Ovary (tissue), 9 donors: ENCODE data around the gene ZNF793. TPM values are rescaled to one million over a fixed set of nuclear protein-coding genes. Genes with fewer than 3 reads are reported as not detected.

Source experiments
- DNase-seq, 5 donors: peaks; one replicate each; pipeline ENCODE4 v3.0.0-alpha.2; 2019 to 2020
- H3K27ac ChIP-seq, 2 donors: fragments of 200-600 bp; one replicate each; pipeline versions ENCODE4 v1.5.1 to v1.8.0; 2019 to 2022
- H3K27me3 ChIP-seq: fragments of 200-600 bp; one replicate; pipeline ENCODE4 v1.8.0; 2022
- H3K36me3 ChIP-seq: fragments of 200-600 bp; sonication (generic); one replicate; pipeline ENCODE4 v1.5.1; 2019
- H3K4me1 ChIP-seq: one replicate; pipeline ENCODE4 v1.8.1; 2013; ENCODE audit warnings: mild to moderate bottlenecking, moderate library complexity; ENCODE audit not compliant: insufficient read depth
- H3K4me3 ChIP-seq: fragments of 200-600 bp; sonication (generic); one replicate; pipeline ENCODE4 v1.5.1; 2017
- H3K9me3 ChIP-seq, 2 donors: fragments of 200-600 bp in 1 of 2; sonication (generic) in 1 of 2; one replicate each; pipeline versions ENCODE4 v1.5.1 to v1.8.1; 2013 to 2019; ENCODE audit warnings: mild to moderate bottlenecking in 1 of 2, moderate library complexity in 1 of 2
- EP300 ChIP-seq: sonication (generic); formaldehyde crosslinking; IDR thresholded peaks from one replicate; pipeline ENCODE4 v1.6.1; 2017; ENCODE audit warnings: antibody characterized with exemption
- POLR2A ChIP-seq: fragments of 450-650 bp; IDR thresholded peaks from one replicate; pipeline ENCODE4 v1.6.1; 2017; ENCODE audit warnings: antibody characterized with exemption, mild to moderate bottlenecking, moderate library complexity
- WGBS, 3 donors: extraction: QIAGEN DNeasy Blood & Tissue Kit in 1 of 3; methylation state at CpG; one replicate each; pipeline versions ENCODE4 v1.1.5 to v1.1.7; 2013 to 2017; 5-methylcytosine and 5-hydroxymethylcytosine counted together
- intact Hi-C, 4 donors: fragments of 100-400 bp; cut with DNase I; formaldehyde crosslinking; loops; one replicate each; pipeline versions ENCODE4 v1.11.0 to v1.15.1; 2022 to 2023
- polyA plus RNA-seq, 2 donors: library from polyadenylated mRNA; stranded (reverse); fragments of 200-250 nt in 1 of 2; fragments of 350-450 nt in 1 of 2; fragmentation: Illumina TruSeq in 1 of 2; extraction: RNeasy Lipid Tissue Mini Kit (QIAGEN cat#74804) in 1 of 2; gene quantifications; one replicate each; pipeline ENCODE4 v1.2.3, GENCODE V29; 2013 to 2014
- total RNA-seq, 7 donors: library from RNA; depleted of rRNA in 2 of 7; stranded (reverse); fragments of >200 nt in 2 of 7; fragmentation: NEBNext Ultra II Directional in 3 of 7; extraction: Animal tissue kit (Norgen Biotek cat#: 25700) in 3 of 7; gene quantifications; one replicate each; pipeline versions ENCODE4 v1.1.0 to v1.2.4, GENCODE V29; 2016 to 2023
- TF ChIP-seq, protein P1 (sequence below), 3 donors: fragments of 450-650 bp in 2 of 3; fragments of 200-600 bp in 1 of 3; IDR thresholded peaks; one replicate each; pipeline versions ENCODE4 v1.5.1 to v1.8.0; 2016 to 2022; ENCODE audit warnings: antibody characterized with exemption in 3 of 3, mild to moderate bottlenecking in 1 of 3
- donor health status: DM: no; HTN: no; CAD: no; lungs with moderate emphysema.
- donor health status: DM: no; HTN: no; CAD: no.
- donor health status: Bipolar disorder and iron deficiency.
- donor health status: DM: yes; HTN: yes; CAD: no.
- donor health status: DM: no; HTN: no; CAD: no.
- donor health status: DM: yes; HTN: yes; CAD: no.

Gene ZNF793
- total and polyA plus RNA-seq, 9 donors: 5.0 to 18.2 (median 9.8) TPM

- no peak for TF ChIP-seq EP300
- no peak for TF ChIP-seq POLR2A
- TF ChIP-seq, protein P1, sequence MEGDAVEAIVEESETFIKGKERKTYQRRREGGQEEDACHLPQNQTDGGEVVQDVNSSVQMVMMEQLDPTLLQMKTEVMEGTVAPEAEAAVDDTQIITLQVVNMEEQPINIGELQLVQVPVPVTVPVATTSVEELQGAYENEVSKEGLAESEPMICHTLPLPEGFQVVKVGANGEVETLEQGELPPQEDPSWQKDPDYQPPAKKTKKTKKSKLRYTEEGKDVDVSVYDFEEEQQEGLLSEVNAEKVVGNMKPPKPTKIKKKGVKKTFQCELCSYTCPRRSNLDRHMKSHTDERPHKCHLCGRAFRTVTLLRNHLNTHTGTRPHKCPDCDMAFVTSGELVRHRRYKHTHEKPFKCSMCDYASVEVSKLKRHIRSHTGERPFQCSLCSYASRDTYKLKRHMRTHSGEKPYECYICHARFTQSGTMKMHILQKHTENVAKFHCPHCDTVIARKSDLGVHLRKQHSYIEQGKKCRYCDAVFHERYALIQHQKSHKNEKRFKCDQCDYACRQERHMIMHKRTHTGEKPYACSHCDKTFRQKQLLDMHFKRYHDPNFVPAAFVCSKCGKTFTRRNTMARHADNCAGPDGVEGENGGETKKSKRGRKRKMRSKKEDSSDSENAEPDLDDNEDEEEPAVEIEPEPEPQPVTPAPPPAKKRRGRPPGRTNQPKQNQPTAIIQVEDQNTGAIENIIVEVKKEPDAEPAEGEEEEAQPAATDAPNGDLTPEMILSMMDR (IDR thresholded peaks at IDR 0.05): no peak
- H3K36me3 ChIP-seq: no peaks in the 10 kb centered on the region
- no peaks in the 10 kb centered on the region for H3K27me3 ChIP-seq
- 96 to 98% (median 98%) methylated on average over 3 of the region's 3 CpGs for WGBS, 3 donors
- DNase-seq: no peak
- no peaks in the 10 kb centered on the region for H3K4me1 ChIP-seq
- H3K9me3 ChIP-seq: peaks cover 0 to 3% of the 10 kb centered on the region in 2 donors
- H3K4me3 ChIP-seq: no peak overlapping the region
- intact Hi-C loops: no loop called here
- H3K27ac ChIP-seq: no peak overlapping the region
Measured at GRCh38 chr19:37511186-37511585, 4.4 kb downstream of the ZNF793 start.

DNA sequence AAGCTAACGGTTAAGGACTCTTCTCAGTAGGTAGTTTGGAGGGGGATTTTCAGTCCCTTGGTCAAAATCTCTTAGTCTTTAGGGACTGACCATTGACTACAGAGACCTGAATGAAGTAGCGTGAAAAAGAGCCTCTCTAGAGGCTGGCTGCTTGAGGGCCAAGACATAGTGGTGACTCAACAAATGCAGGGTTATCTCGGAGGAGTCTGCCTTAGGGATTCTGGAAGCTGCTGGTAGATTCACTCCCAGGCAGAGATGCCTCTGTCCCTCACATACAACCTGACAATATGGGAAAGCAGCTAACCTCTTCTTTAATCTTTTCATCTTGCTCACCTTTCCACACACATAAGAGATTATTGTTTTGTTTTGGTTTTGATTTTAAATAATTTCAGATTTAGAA lies 5.1 kb downstream of the ZNF793 start:
- 91 to 97% (median 97%) methylated on average over 3 of the region's 3 CpGs for WGBS, 3 donors
- intact Hi-C loops: no loop called here
- H3K36me3 ChIP-seq: no peaks in the 10 kb centered on the region

DNA sequence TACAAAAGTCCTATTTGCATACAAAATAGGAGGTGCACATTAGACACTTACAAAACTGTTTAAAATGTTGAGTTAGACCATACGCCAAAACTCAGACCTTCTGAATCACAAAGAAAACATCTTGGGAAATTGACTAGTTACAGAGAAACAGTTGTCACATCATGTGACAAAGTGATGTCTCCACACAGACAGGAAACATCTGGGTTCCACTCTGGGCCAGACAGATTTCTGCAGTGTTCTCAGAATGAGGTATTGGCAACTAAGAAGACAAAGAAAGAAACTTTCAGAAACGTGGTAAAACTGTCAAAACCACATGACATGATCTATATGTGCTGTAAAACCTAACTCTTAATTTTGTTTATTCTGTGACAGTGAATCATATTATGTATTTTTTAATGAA lies 6.7 kb downstream of the ZNF793 start:
- 61 to 83% (median 75%) methylated on average over 2 of the region's 2 CpGs for WGBS, 3 donors
- H3K36me3 ChIP-seq: no peaks in the 10 kb centered on the region
- DNase-seq: no peak
- H3K4me1 ChIP-seq: no peaks in the 10 kb centered on the region
- intact Hi-C loops: no loop called here
- no peak overlapping the region for H3K4me3 ChIP-seq
- no peak overlapping the region for H3K27ac ChIP-seq
- no peaks in the 10 kb centered on the region for H3K27me3 ChIP-seq
- peaks cover 0 to 13% of the 10 kb centered on the region in 2 donors for H3K9me3 ChIP-seq
- TF ChIP-seq EP300 (no peak), POLR2A (no peak)
- TF ChIP-seq, protein P1 (IDR thresholded peaks at IDR 0.05): no peak

More for the DNA sequence above, 5.1 kb downstream of the ZNF793 start:
- peaks cover 0 to 6% of the 10 kb centered on the region in 2 donors for H3K9me3 ChIP-seq
- H3K4me3 ChIP-seq: no peak overlapping the region
- TF ChIP-seq, protein P1 (IDR thresholded peaks at IDR 0.05): no peak
- TF ChIP-seq POLR2A (no peak), EP300 (no peak)
- H3K27ac ChIP-seq: no peak overlapping the region
- no peaks in the 10 kb centered on the region for H3K27me3 ChIP-seq
- DNase-seq: no peak
- no peaks in the 10 kb centered on the region for H3K4me1 ChIP-seq

GRCh38 chr19:37519890-37520289 lies 13.2 kb downstream of the ZNF793 start:
- Histone ChIP-seq H3K4me1 (no peaks in the 10 kb centered on the region), H3K36me3 (no peaks in the 10 kb centered on the region), H3K4me3 (no peak overlapping the region), H3K9me3 (peaks cover 0 to 31% of the 10 kb centered on the region in 2 donors), H3K27ac (no peak overlapping the region), H3K27me3 (no peaks in the 10 kb centered on the region)
- TF ChIP-seq POLR2A (no peak), EP300 (no peak)
- TF ChIP-seq, protein P1 (IDR thresholded peaks at IDR 0.05): no peak
- no peak for DNase-seq
- intact Hi-C loops: no loop called here
- WGBS, 3 donors: 55 to 73% (median 67%) methylated on average over 2 of the region's 2 CpGs
